HEK293 (cell line): ENCODE measurements around the gene PPIP5K2.

Experiments
- CTCF ChIA-PET: fragments of 350-600 bp; formaldehyde crosslinking; extraction: SDS; loops from one replicate; lab custom pipeline; 2021; ENCODE audit warnings: antibody characterized with exemption; lab: Yijun Ruan, JAX
- POLR2A ChIA-PET: fragments of 300-600 bp; formaldehyde crosslinking; extraction: SDS; loops from one replicate; lab custom pipeline; 2020; ENCODE audit warnings: antibody characterized with exemption, inconsistent platforms; lab: Yijun Ruan, JAX
- H3K27ac ChIP-seq: fragments of 200-500 bp; sonication (Bioruptor generic); 2 replicates; pipeline ENCODE4 v1.5.1; 2014; ENCODE audit warnings: low read depth, low read length, control low read depth, inconsistent platforms; ENCODE audit errors: extremely low read depth
- H3K36me3 ChIP-seq, 2 experiments: fragments of 200-500 bp in 1 of 2; sonication (Bioruptor generic) in 1 of 2; 1 replicate in 1 of 2; 2 replicates in 1 of 2; pipeline ENCODE4 v1.5.1; 2014 to 2017; ENCODE audit warnings: inconsistent platforms in 2 of 2, low read length in 2 of 2; ENCODE audit not compliant: control insufficient read depth in 2 of 2, insufficient read depth in 1 of 2
- H3K4me1 ChIP-seq: fragments of 200-500 bp; sonication (Bioruptor generic); 2 replicates; pipeline ENCODE4 v1.5.1; 2014; ENCODE audit warnings: mild to moderate bottlenecking, low read length, inconsistent platforms; ENCODE audit not compliant: control insufficient read depth, insufficient read depth
- H3K4me3 ChIP-seq: 2 replicates; pipeline ENCODE4 v1.5.1; 2011; ENCODE audit warnings: low read depth, mild to moderate bottlenecking, control low read depth, low read length, moderate library complexity
- H3K9me3 ChIP-seq: fragments of 200-500 bp; sonication (Bioruptor generic); 2 replicates; pipeline ENCODE4 v1.5.1; 2014; ENCODE audit warnings: low read depth, low read length, inconsistent platforms; ENCODE audit not compliant: control insufficient read depth, insufficient read depth
- EGR2 ChIP-seq: fragments of 450-650 bp; formaldehyde crosslinking; IDR thresholded peaks from 2 replicates; pipeline ENCODE4 v1.5.1; 2016; ENCODE audit warnings: low read depth, missing biosample characterization, missing genetic modification characterization
- FEZF1 ChIP-seq: fragments of 450-650 bp; formaldehyde crosslinking; IDR thresholded peaks from 2 replicates; pipeline ENCODE4 v1.5.1; 2016; ENCODE audit warnings: missing biosample characterization, missing genetic modification characterization
- GLI4 ChIP-seq: fragments of 450-650 bp; formaldehyde crosslinking; IDR thresholded peaks from 2 replicates; pipeline ENCODE4 v1.5.1; 2016; ENCODE audit warnings: missing biosample characterization, missing genetic modification characterization
- MEIS1 ChIP-seq: sonication (generic); formaldehyde crosslinking; IDR thresholded peaks from 2 replicates; pipeline ENCODE4 v1.8.1; 2022; ENCODE audit warnings: missing genetic modification reagents, mild to moderate bottlenecking, borderline replicate concordance
- TCF7L2 ChIP-seq: IDR thresholded peaks from 2 replicates; pipeline ENCODE4 v1.6.1; 2011; ENCODE audit warnings: low read depth, mild to moderate bottlenecking, inconsistent platforms, low read length, moderate library complexity, borderline replicate concordance
- ZBTB1 ChIP-seq: fragments of 450-650 bp; formaldehyde crosslinking; IDR thresholded peaks from 2 replicates; pipeline ENCODE4 v1.5.1; 2016; ENCODE audit warnings: missing biosample characterization, missing genetic modification characterization
- ZBTB8A ChIP-seq: fragments of 450-650 bp; formaldehyde crosslinking; IDR thresholded peaks from 2 replicates; pipeline ENCODE4 v1.5.1; 2016; ENCODE audit warnings: missing biosample characterization, missing genetic modification characterization
- ZFHX2 ChIP-seq: fragments of 450-650 bp; formaldehyde crosslinking; conservative IDR thresholded peaks from 2 replicates; pipeline ENCODE4 v1.5.1; 2016; ENCODE audit warnings: missing biosample characterization, missing genetic modification characterization
- ZNF114 ChIP-seq: fragments of 450-650 bp; formaldehyde crosslinking; IDR thresholded peaks from 2 replicates; pipeline ENCODE4 v1.5.0; 2017; ENCODE audit warnings: missing biosample characterization, missing genetic modification characterization
- ZNF157 ChIP-seq: fragments of 450-650 bp; formaldehyde crosslinking; IDR thresholded peaks from 2 replicates; pipeline ENCODE4 v1.5.1; 2016; ENCODE audit warnings: missing biosample characterization, missing genetic modification characterization
- ZNF292 ChIP-seq: fragments of 450-650 bp; formaldehyde crosslinking; IDR thresholded peaks from 2 replicates; pipeline ENCODE4 v1.5.1; 2016; ENCODE audit warnings: low read depth, missing biosample characterization, missing genetic modification characterization, borderline replicate concordance
- ZNF335 ChIP-seq: fragments of 450-650 bp; formaldehyde crosslinking; conservative IDR thresholded peaks from 2 replicates; pipeline ENCODE4 v1.5.1; 2016; ENCODE audit warnings: missing biosample characterization, missing genetic modification characterization
- ZNF350 ChIP-seq: fragments of 450-650 bp; formaldehyde crosslinking; IDR thresholded peaks from 2 replicates; pipeline ENCODE4 v1.5.0; 2017; ENCODE audit warnings: missing biosample characterization, mild to moderate bottlenecking, missing genetic modification characterization
- ZNF433 ChIP-seq: fragments of 450-650 bp; formaldehyde crosslinking; IDR thresholded peaks from 2 replicates; pipeline ENCODE4 v1.5.1; 2016; ENCODE audit warnings: missing biosample characterization, missing genetic modification characterization, low read depth
- ZNF501 ChIP-seq: fragments of 450-650 bp; formaldehyde crosslinking; IDR thresholded peaks from 2 replicates; pipeline ENCODE4 v1.5.1; 2016; ENCODE audit warnings: missing biosample characterization, missing genetic modification characterization
- ZNF514 ChIP-seq: fragments of 450-650 bp; formaldehyde crosslinking; IDR thresholded peaks from 2 replicates; pipeline ENCODE4 v1.5.1; 2016; ENCODE audit warnings: missing biosample characterization, missing genetic modification characterization
- ZNF560 ChIP-seq: fragments of 450-650 bp; formaldehyde crosslinking; IDR thresholded peaks from 2 replicates; pipeline ENCODE4 v1.5.1; 2017; ENCODE audit warnings: missing biosample characterization, missing genetic modification characterization, borderline replicate concordance
- ZNF585B ChIP-seq: fragments of 450-650 bp; formaldehyde crosslinking; IDR thresholded peaks from 2 replicates; pipeline ENCODE4 v1.5.1; 2016; ENCODE audit warnings: missing biosample characterization, missing genetic modification characterization
- ZNF600 ChIP-seq: fragments of 450-650 bp; formaldehyde crosslinking; IDR thresholded peaks from 2 replicates; pipeline ENCODE4 v1.5.1; 2016; ENCODE audit warnings: missing biosample characterization, missing genetic modification characterization
- ZNF624 ChIP-seq: fragments of 450-650 bp; formaldehyde crosslinking; IDR thresholded peaks from 2 replicates; pipeline ENCODE4 v1.5.1; 2017; ENCODE audit warnings: missing biosample characterization, missing genetic modification characterization
- ZNF626 ChIP-seq: fragments of 450-650 bp; sonication (Bioruptor Pico); formaldehyde crosslinking; IDR thresholded peaks from 2 replicates; pipeline ENCODE4 v1.5.1; 2018; ENCODE audit warnings: missing biosample characterization, missing genetic modification characterization, inconsistent platforms
- ZNF747 ChIP-seq: fragments of 450-650 bp; formaldehyde crosslinking; IDR thresholded peaks from 2 replicates; pipeline ENCODE4 v1.5.1; 2016; ENCODE audit warnings: missing biosample characterization, missing genetic modification characterization
- ZNF768 ChIP-seq: fragments of 450-650 bp; formaldehyde crosslinking; IDR thresholded peaks from 2 replicates; pipeline ENCODE4 v1.5.1; 2018; ENCODE audit warnings: missing biosample characterization, mild to moderate bottlenecking, missing genetic modification characterization
- ZSCAN30 ChIP-seq: fragments of 450-650 bp; IDR thresholded peaks from 2 replicates; pipeline ENCODE4 v1.5.1; 2018; ENCODE audit warnings: missing biosample characterization, mild to moderate bottlenecking, missing genetic modification characterization, moderate library complexity

Gene PPIP5K2

GRCh38 chr5:103133231-103133630 is 13.1 kb downstream of the PPIP5K2 start:
- Histone ChIP-seq H3K4me1 (no peaks in the 10 kb centered on the region), H3K36me3 (peaks cover 0 to 3% of the 10 kb centered on the region in 2 experiments; a peak in 2 of 3 replicates), H3K4me3 (no peak overlapping the region), H3K27ac (no peak overlapping the region), H3K9me3 (no peaks in the 10 kb centered on the region)
- POLR2A ChIA-PET: no interaction called here
- CTCF ChIA-PET: no interaction called here
- no peak for TF ChIP-seq TCF7L2
- TF ChIP-seq ZNF626 (tag by site-specific recombination): no peak
- no peak for TF ChIP-seq ZNF768 (tag by site-specific recombination)
- no peak for TF ChIP-seq ZNF292
- no peak for TF ChIP-seq ZNF335 (tag by site-specific recombination)
- TF ChIP-seq ZNF585B (tag by site-specific recombination): no peak
- TF ChIP-seq ZNF114 (tag by site-specific recombination): no peak
- TF ChIP-seq ZNF600 (tag by site-specific recombination): no peak
- TF ChIP-seq FEZF1: no peak
- no peak for TF ChIP-seq ZBTB1 (tag by site-specific recombination)
- TF ChIP-seq EGR2 (tag by site-specific recombination): no peak
- TF ChIP-seq ZNF433 (tag by site-specific recombination): no peak
- no peak for TF ChIP-seq ZNF350 (tag by site-specific recombination)
- no peak for TF ChIP-seq ZNF624 (tag by site-specific recombination)

- POLR2A ChIA-PET: no interaction called here
- Histone ChIP-seq H3K27ac (no peak overlapping the region), H3K9me3 (no peaks in the 10 kb centered on the region), H3K36me3 (peaks cover 0 to 3% of the 10 kb centered on the region in 2 experiments; a peak in 2 of 3 replicates), H3K4me3 (no peak overlapping the region), H3K4me1 (no peaks in the 10 kb centered on the region)
- no peak for TF ChIP-seq GLI4
- TF ChIP-seq ZNF747 (tag by site-specific recombination): no peak
- no peak for TF ChIP-seq ZNF501 (tag by site-specific recombination)
- no peak for TF ChIP-seq ZNF514 (tag by site-specific recombination)
- TF ChIP-seq MEIS1 (CRISPR knock-in tag): no peak
- TF ChIP-seq ZSCAN30 (tag by site-specific recombination): no peak
- CTCF ChIA-PET: interaction anchor here (0.7 kb wide), 1 partner anchor 255 kb away, joined by 3 read pairs; no protein-coding TSS in a partner anchor
These were observed 15.4 kb downstream of the PPIP5K2 start for GRCh38 chr5:103135461-103135860.

- H3K9me3 ChIP-seq: no peaks in the 10 kb centered on the region
- H3K27ac ChIP-seq: no peak overlapping the region
- POLR2A ChIA-PET: no interaction called here
- CTCF ChIA-PET: interaction anchor here (0.7 to 2.6 kb wide), 16 partner anchors 9 to 689 kb away, joined by 3 to 8 read pairs (median 4); no protein-coding TSS in a partner anchor
- TF ChIP-seq ZFHX2 (tag by site-specific recombination) (no peak), ZNF157 (tag by site-specific recombination) (no peak), ZBTB8A (no peak), FEZF1 (no peak), ZNF560 (tag by site-specific recombination) (no peak)
- H3K4me3 ChIP-seq: no peak overlapping the region
- no peaks in the 10 kb centered on the region; a peak in 1 of 3 replicates for H3K36me3 ChIP-seq
- H3K4me1 ChIP-seq: no peaks in the 10 kb centered on the region
These were observed 18.1 kb downstream of the PPIP5K2 start for GRCh38 chr5:103138202-103138690.
